Progenitor cell of endocrine pancreas (in vitro differentiated cells): Measurements from ENCODE around the gene NFIX. TPM values are rescaled to one million over a fixed set of nuclear protein-coding genes. Genes with fewer than 3 reads are reported as not detected.

ENCODE experiments used
- DNase-seq: peaks from one replicate; pipeline ENCODE4 v3.0.0; 2021; ENCODE audit warnings: low spot score; ENCODE audit not compliant: unreplicated experiment
- H3K27ac Mint-ChIP-seq: 2 replicates; pipeline ENCODE4 v1.8.0; 2021; ENCODE audit warnings: mild to moderate bottlenecking, moderate library complexity, mixed read lengths
- H3K27me3 Mint-ChIP-seq: 2 replicates; pipeline ENCODE4 v1.8.0; 2021; ENCODE audit warnings: mixed read lengths
- H3K36me3 Mint-ChIP-seq: 2 replicates; pipeline ENCODE4 v1.8.0; 2022; ENCODE audit warnings: mixed read lengths; ENCODE audit not compliant: insufficient read depth
- H3K4me1 Mint-ChIP-seq: 2 replicates; pipeline ENCODE4 v1.8.0; 2021; ENCODE audit warnings: low read depth, mixed read lengths
- H3K4me3 Mint-ChIP-seq: 2 replicates; pipeline ENCODE4 v1.8.0; 2021; ENCODE audit warnings: low read depth, mild to moderate bottlenecking, moderate library complexity, mixed read lengths
- H3K9me3 Mint-ChIP-seq: 2 replicates; pipeline ENCODE4 v1.8.0; 2021; ENCODE audit warnings: low read depth, mixed read lengths
- CTCF ChIP-seq: fragments of 200-600 bp; sonication (generic); IDR thresholded peaks from one replicate; pipeline ENCODE4 v1.5.0; 2021; ENCODE audit warnings: antibody characterized with exemption, mild to moderate bottlenecking; ENCODE audit not compliant: unreplicated experiment
- total RNA-seq: library from RNA; stranded (reverse); gene quantifications from 2 replicates; pipeline ENCODE4 v1.2.1, GENCODE V29; 2021

NFIX gene
- total RNA-seq, 1 donor from 2014 or later: 0.46 TPM

DNA sequence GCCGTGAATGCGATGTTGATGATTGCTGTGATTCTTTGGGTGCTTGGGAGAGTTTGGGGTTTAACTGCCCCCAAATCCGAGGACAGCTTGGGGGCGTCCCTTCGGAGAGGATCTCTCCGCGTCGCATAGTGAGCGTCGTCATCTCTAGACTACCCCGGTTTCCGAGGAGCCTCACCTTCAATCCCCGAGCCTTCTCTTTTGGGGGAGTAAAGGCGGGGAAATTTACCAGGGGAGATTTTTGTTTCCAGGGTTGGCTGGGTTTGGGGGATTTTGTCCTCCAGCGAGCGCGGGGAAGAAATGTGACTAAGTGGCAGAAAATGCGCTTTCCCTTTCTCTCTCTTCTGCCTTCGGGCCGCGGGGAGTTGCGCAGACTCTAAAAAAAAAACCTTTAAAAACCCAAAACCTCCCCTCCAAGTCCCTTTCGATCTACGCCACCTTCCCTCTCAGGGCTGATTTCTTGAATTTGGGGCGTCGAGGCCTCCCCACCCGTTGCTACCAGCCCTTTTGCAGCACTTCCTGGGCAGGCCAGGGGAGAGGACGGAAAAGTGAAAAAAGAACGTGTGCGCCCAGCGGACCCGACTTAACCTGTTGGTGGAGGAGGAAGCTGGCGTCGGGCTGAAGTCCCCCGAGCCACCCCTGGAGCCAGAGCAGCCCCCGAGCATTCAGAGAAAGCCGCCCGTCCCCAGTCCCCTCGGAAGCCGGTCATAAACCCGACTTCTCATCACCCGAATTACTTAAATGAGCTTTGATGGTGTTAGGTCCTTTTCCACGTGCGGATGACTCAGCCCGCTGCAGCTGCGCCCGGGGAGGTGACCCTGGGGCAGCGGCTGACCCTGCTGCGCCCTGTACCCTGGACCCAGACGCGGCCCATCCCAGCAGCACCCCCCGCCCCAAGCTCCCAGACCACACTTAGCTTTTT is 17.7 kb downstream of the NFIX start:
- H3K4me3 Mint-ChIP-seq: no peak overlapping the region
- no peak for TF ChIP-seq CTCF
- DNase-seq: no peak
- no peaks in the 10 kb centered on the region for H3K9me3 Mint-ChIP-seq
- peak overlapping the region; percentile 31 for H3K27ac Mint-ChIP-seq
- H3K27me3 Mint-ChIP-seq: peaks cover 93% of the 10 kb centered on the region
- H3K36me3 Mint-ChIP-seq: no peaks in the 10 kb centered on the region
- no peaks in the 10 kb centered on the region for H3K4me1 Mint-ChIP-seq

- no peaks in the 10 kb centered on the region for H3K9me3 Mint-ChIP-seq
- no peaks in the 10 kb centered on the region for H3K4me1 Mint-ChIP-seq
- no peak overlapping the region for H3K4me3 Mint-ChIP-seq
- TF ChIP-seq CTCF: no peak
- no peaks in the 10 kb centered on the region for H3K36me3 Mint-ChIP-seq
- no peak for DNase-seq
- H3K27ac Mint-ChIP-seq: no peak overlapping the region
- peaks cover 93% of the 10 kb centered on the region for H3K27me3 Mint-ChIP-seq
Measured at GRCh38 chr19:13013649-13014048, 18.4 kb downstream of the NFIX start.

DNA sequence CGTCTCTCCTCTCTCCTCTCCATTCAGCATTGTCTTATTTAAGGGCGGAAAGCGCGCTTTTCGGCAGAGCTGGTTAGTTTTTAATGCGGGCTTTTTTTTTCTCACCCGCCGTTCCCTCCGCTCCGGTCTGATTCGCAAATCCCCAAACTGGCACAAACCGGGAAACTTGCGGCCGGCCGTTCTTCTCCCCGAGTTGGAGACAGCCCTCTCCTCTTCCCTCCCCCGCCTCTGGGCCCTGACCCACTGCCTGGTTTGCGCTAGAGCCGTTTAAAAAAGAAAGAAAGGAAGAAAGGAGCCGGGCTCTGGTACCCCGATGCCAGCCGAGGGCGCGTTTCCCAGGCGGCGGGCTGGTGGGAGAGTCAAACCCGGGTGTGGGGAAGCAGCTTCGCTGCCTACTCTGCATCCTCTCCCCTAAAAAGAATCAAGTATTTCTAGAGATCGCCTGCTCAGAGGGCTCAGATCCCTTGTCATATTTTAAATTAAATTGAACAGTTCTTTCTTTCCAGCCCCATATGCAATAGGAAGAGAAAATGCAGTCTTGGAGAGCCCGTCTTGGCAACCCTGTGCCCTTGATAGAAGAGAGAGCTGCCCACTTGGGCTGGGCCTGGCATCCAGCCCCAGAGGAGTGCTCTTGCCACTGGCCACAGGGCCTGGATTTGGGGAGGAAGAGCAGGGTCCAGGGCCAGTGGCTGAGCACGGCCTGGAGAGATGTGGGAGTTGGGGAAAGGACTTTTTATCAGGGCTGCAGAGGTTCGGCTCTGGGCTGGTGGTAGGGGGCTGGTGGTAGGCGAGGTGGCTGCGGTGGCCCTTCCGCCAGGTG is 19.0 kb downstream of the NFIX start:
- no peak overlapping the region for H3K27ac Mint-ChIP-seq
- H3K9me3 Mint-ChIP-seq: no peaks in the 10 kb centered on the region
- TF ChIP-seq CTCF: no peak
- H3K36me3 Mint-ChIP-seq: no peaks in the 10 kb centered on the region
- no peak overlapping the region for H3K4me3 Mint-ChIP-seq
- peaks cover 93% of the 10 kb centered on the region for H3K27me3 Mint-ChIP-seq
- no peak for DNase-seq
- no peaks in the 10 kb centered on the region for H3K4me1 Mint-ChIP-seq

DNA sequence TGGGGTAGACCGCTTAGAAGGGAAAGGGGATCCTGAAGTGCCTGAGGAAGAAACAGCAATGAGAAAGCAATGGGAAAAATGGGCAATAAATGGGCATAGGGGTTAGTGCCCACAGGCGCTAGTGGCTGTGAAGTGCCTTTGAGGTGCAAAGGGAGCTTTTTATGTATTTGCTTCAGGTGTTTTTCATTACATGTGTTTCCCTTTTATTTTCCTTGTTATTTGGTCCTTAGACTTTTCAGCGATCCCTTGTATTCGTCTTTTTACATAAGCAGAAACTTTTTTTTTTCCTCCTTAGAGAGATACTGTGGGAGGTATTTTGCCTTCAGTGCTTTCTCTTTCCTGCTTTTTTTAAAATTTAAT is 19.6 kb downstream of the NFIX start:
- peaks cover 94% of the 10 kb centered on the region for H3K27me3 Mint-ChIP-seq
- no peaks in the 10 kb centered on the region for H3K36me3 Mint-ChIP-seq
- H3K4me3 Mint-ChIP-seq: no peak overlapping the region
- DNase-seq: no peak
- TF ChIP-seq CTCF: no peak
- H3K9me3 Mint-ChIP-seq: no peaks in the 10 kb centered on the region
- no peaks in the 10 kb centered on the region for H3K4me1 Mint-ChIP-seq
- H3K27ac Mint-ChIP-seq: no peak overlapping the region

- no peak for TF ChIP-seq CTCF
- peaks cover 97% of the 10 kb centered on the region for H3K27me3 Mint-ChIP-seq
- H3K4me3 Mint-ChIP-seq: no peak overlapping the region
- H3K4me1 Mint-ChIP-seq: no peaks in the 10 kb centered on the region
- H3K36me3 Mint-ChIP-seq: no peaks in the 10 kb centered on the region
- no peak for DNase-seq
- no peak overlapping the region for H3K27ac Mint-ChIP-seq
- H3K9me3 Mint-ChIP-seq: no peaks in the 10 kb centered on the region
Measured at GRCh38 chr19:13015361-13016223, 20.3 kb downstream of the NFIX start.
